Keratinocyte (primary cell): Measurements from ENCODE around the gene NR3C2. TPM values are rescaled to one million over a fixed set of nuclear protein-coding genes. Genes with fewer than 3 reads are reported as not detected.

Experiments used
- DNase-seq: peaks from one replicate; pipeline ENCODE4 v3.0.0-alpha.2; 2011; ENCODE audit warnings: low read depth, missing footprints, low spot score
- FAIRE-seq: peaks from 2 replicates; lab custom pipeline; 2011; peaks lifted over from hg19 to GRCh38; lab: Jason Lieb, UNC
- H2AFZ ChIP-seq: 2 replicates; pipeline ENCODE4 v1.6.0; 2012; ENCODE audit warnings: low read length, control low read depth, inconsistent platforms; ENCODE audit not compliant: control insufficient read depth
- H3K27ac ChIP-seq: 2 replicates; pipeline ENCODE4 v1.5.1; 2011; ENCODE audit warnings: low read length; ENCODE audit not compliant: control insufficient read depth, insufficient read depth
- H3K27me3 ChIP-seq: 3 replicates; pipeline ENCODE4 v1.6.0; 2011; ENCODE audit warnings: low read length; ENCODE audit not compliant: control insufficient read depth, insufficient read depth; ENCODE audit errors: extremely low read depth
- H3K36me3 ChIP-seq, 2 experiments: 2 replicates in 1 of 2; 3 replicates in 1 of 2; pipeline ENCODE4 v1.5.1; 2011; ENCODE audit warnings: low read length in 2 of 2, mild to moderate bottlenecking in 1 of 2; ENCODE audit not compliant: control insufficient read depth in 2 of 2, insufficient read depth in 2 of 2; ENCODE audit errors: extremely low read depth in 1 of 2
- H3K4me1 ChIP-seq: 3 replicates; pipeline ENCODE4 v1.5.1; 2011; ENCODE audit warnings: low read length; ENCODE audit not compliant: control insufficient read depth, insufficient read depth; ENCODE audit errors: extremely low read depth
- H3K4me2 ChIP-seq: 3 replicates; pipeline ENCODE4 v1.6.0; 2011; ENCODE audit warnings: low read depth, low read length; ENCODE audit not compliant: control insufficient read depth, insufficient read depth; ENCODE audit errors: extremely low read depth
- H3K4me3 ChIP-seq, 3 experiments: fragments of 200-600 bp in 1 of 3; sonication (generic) in 1 of 3; 2 replicates in 2 of 3; 3 replicates in 1 of 3; pipeline ENCODE4 v1.5.1; 2011 to 2016; ENCODE audit warnings: low read length in 3 of 3, mild to moderate bottlenecking in 3 of 3, control low read depth in 2 of 3, inconsistent platforms in 1 of 3, low read depth in 1 of 3, mixed read lengths in 1 of 3, mixed run types in 1 of 3, moderate library complexity in 1 of 3; ENCODE audit not compliant: control insufficient read depth in 2 of 3, insufficient read depth in 2 of 3; ENCODE audit errors: extremely low read depth in 1 of 3
- H3K79me2 ChIP-seq: 2 replicates; pipeline ENCODE4 v1.6.0; 2012; ENCODE audit warnings: low read length; ENCODE audit not compliant: control insufficient read depth, insufficient read depth
- H3K9ac ChIP-seq: 3 replicates; pipeline ENCODE4 v1.6.0; 2011; ENCODE audit warnings: low read length; ENCODE audit not compliant: control insufficient read depth, insufficient read depth; ENCODE audit errors: extremely low read depth
- H3K9me1 ChIP-seq: 3 replicates; pipeline ENCODE4 v1.6.0; 2011; ENCODE audit warnings: low read length; ENCODE audit not compliant: control insufficient read depth, insufficient read depth; ENCODE audit errors: extremely low read depth
- H3K9me3 ChIP-seq: 2 replicates; pipeline ENCODE4 v1.5.1; 2012; ENCODE audit warnings: low read depth, low read length; ENCODE audit not compliant: control insufficient read depth
- H4K20me1 ChIP-seq: 3 replicates; pipeline ENCODE4 v1.6.0; 2011; ENCODE audit warnings: low read length; ENCODE audit not compliant: control insufficient read depth, insufficient read depth; ENCODE audit errors: extremely low read depth
- EZH2 ChIP-seq: IDR thresholded peaks from one replicate; pipeline ENCODE4 v1.6.1; 2012; ENCODE audit warnings: inconsistent platforms, mild to moderate bottlenecking, low read length, moderate library complexity
- dilution Hi-C: fragments of 300-500 bp; cut with MboI; formaldehyde crosslinking; loops from one replicate; pipeline ENCODE4 v1.7.0; 2020; ENCODE audit warnings: low sequenced_read_pairs; ENCODE audit not compliant: extremely low pct_ligation_motif_present
- polyA plus RNA-seq, 5 experiments: library from polyadenylated mRNA; depleted of rRNA in 3 of 5; stranded (reverse) in 3 of 5; stranded (forward) in 1 of 5; unstranded in 1 of 5; fragments of >200 nt; gene quantifications; 1 replicate in 1 of 5; 2 replicates in 3 of 5; 3 replicates in 1 of 5; pipeline versions ENCODE4 v1.2.1 to v1.2.3, GENCODE V29; 2011 to 2012; ENCODE audit warnings: missing spikeins in 2 of 5, low read depth in 1 of 5, low replicate concordance in 1 of 5
- TF ChIP-seq, protein P1 (sequence below), 3 experiments: IDR thresholded peaks in 1 of 3; conservative IDR thresholded peaks in 1 of 3; optimal IDR thresholded peaks in 1 of 3; 2 replicates in 2 of 3; 3 replicates in 1 of 3; pipeline versions ENCODE3 to v1.5.1; 2011; ENCODE audit warnings: low read length in 3 of 3, mild to moderate bottlenecking in 3 of 3, moderate library complexity in 2 of 3, control low read depth in 1 of 3, inconsistent platforms in 1 of 3; ENCODE audit not compliant: insufficient read depth in 2 of 3; ENCODE audit errors: extremely low read depth in 1 of 3

The NR3C2 gene
- polyA plus RNA-seq, 1 donor (not counting 4 experiments of a cell fraction or from before 2014, with no cell fraction given): 1.5 TPM

DNA sequence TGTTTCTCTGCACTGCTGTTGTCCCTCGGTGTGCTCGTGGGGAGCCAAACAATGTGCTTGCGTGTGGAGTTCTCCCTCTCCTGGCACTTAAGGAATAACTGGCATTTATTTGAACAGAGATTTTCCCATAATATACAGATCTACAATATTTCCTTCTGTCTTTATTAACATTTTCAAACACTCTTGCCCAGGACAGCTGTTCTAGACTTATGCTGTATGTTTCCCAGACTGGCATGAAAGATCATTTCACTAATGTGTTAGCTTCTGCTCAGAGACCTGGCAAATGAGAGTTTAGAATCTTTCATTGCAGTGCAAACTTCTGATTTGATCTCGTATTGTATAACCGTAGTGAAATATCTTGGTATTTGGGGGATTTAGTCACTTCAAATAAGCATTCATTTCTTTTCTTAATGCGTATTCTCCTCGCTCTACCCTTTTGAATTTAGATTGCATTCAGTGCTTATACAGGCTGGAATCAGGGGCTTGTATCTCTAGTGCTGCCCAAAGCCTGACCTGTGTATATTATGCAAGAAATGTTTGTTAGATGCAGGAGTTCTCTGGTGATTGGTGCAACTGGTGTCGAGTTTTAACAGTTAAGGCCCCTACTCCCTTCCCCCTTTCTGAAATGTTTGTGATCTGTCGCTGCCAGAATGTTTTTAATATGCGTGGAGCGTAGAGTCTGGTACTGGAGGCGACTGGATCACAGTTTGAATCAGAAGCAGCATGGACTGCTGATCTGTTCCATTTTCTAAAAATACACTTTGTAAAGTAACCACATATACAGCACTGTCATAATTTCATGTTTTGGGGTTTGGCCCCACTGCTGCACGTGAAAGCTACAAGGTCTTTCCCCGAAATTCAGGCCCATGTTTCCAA lies 384.0 kb downstream of the NR3C2 start:
- TF ChIP-seq EZH2: no peak
- TF ChIP-seq, protein P1, sequence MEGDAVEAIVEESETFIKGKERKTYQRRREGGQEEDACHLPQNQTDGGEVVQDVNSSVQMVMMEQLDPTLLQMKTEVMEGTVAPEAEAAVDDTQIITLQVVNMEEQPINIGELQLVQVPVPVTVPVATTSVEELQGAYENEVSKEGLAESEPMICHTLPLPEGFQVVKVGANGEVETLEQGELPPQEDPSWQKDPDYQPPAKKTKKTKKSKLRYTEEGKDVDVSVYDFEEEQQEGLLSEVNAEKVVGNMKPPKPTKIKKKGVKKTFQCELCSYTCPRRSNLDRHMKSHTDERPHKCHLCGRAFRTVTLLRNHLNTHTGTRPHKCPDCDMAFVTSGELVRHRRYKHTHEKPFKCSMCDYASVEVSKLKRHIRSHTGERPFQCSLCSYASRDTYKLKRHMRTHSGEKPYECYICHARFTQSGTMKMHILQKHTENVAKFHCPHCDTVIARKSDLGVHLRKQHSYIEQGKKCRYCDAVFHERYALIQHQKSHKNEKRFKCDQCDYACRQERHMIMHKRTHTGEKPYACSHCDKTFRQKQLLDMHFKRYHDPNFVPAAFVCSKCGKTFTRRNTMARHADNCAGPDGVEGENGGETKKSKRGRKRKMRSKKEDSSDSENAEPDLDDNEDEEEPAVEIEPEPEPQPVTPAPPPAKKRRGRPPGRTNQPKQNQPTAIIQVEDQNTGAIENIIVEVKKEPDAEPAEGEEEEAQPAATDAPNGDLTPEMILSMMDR (optimal IDR thresholded peaks at IDR 0.05 in 1 of 3, IDR thresholded peaks at IDR 0.05 in 1 of 3, conservative IDR thresholded peaks at IDR 0.05 in 1 of 3; ENCODE audit: extremely low read depth in 1 of 3, insufficient read depth in 2 of 3, low read length in 3 of 3): no peak

DNA sequence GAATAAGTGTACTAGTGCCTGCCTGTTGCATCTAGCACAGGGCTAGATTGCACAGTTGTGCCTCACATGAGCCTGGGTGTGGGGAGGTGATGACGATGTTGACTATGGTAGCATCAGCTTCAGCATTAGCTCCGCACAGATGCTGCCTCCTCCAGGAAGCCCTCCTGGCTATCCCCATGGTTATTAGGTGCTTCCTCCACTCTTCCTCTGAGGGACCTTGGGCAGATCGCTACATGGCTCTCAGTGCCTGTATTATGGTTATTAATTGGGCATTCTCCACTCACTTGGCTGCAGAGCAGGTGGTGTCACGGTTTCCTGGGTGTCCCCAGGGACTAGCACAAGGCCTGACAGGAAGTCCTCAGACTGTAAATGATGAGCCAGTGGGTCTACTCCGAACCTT lies 384.7 kb downstream of the NR3C2 start:
- dilution Hi-C loops: no loop called here
- Histone ChIP-seq H3K27me3 (no peaks in the 10 kb centered on the region), H3K9me1 (no peaks in the 10 kb centered on the region), H3K27ac (no peak overlapping the region), H4K20me1 (no peaks in the 10 kb centered on the region), H3K9me3 (no peaks in the 10 kb centered on the region), H3K79me2 (no peaks in the 10 kb centered on the region), H3K36me3 (no peaks in the 10 kb centered on the region), H3K4me2 (no peak overlapping the region), H3K4me1 (peaks cover 37% of the 10 kb centered on the region), H3K4me3 (no peak overlapping the region), H2AFZ (no peak overlapping the region), H3K9ac (no peak overlapping the region)
- FAIRE-seq (no peak), DNase-seq (no peak)
- TF ChIP-seq, protein P1 (optimal IDR thresholded peaks at IDR 0.05 in 1 of 3, IDR thresholded peaks at IDR 0.05 in 1 of 3, conservative IDR thresholded peaks at IDR 0.05 in 1 of 3; ENCODE audit: extremely low read depth in 1 of 3, insufficient read depth in 2 of 3, low read length in 3 of 3): no peak
- no peak for TF ChIP-seq EZH2

More for the DNA sequence above, 384.0 kb downstream of the NR3C2 start:
- Histone ChIP-seq H3K4me2 (no peak overlapping the region), H2AFZ (no peak overlapping the region), H3K4me1 (peaks cover 37% of the 10 kb centered on the region), H3K9me1 (no peaks in the 10 kb centered on the region), H3K36me3 (peaks cover 0 to under 1% of the 10 kb centered on the region in 2 experiments), H3K79me2 (no peaks in the 10 kb centered on the region), H3K27ac (no peak overlapping the region), H3K9me3 (no peaks in the 10 kb centered on the region), H3K4me3 (no peak overlapping the region), H4K20me1 (no peaks in the 10 kb centered on the region), H3K9ac (no peak overlapping the region), H3K27me3 (no peaks in the 10 kb centered on the region)
- peak; percentile 20 for FAIRE-seq
- dilution Hi-C loops: no loop called here
- no peak for DNase-seq
